Ascending aorta (tissue), 2 donors: ENCODE results near the gene ETFB. TPM values are rescaled to one million over a fixed set of nuclear protein-coding genes. Genes with fewer than 3 reads are reported as not detected.

ENCODE experiments used
- DNase-seq, 2 donors: peaks; one replicate each; pipeline ENCODE4 v3.0.0-alpha.2; 2019; ENCODE audit warnings: low spot score in 2 of 2
- H3K27ac ChIP-seq, 2 donors: fragments of 200-600 bp; sonication (generic); one replicate each; pipeline ENCODE4 v1.5.1; 2016 to 2017; ENCODE audit warnings: mild to moderate bottlenecking in 1 of 2
- H3K27me3 ChIP-seq: fragments of 200-600 bp; sonication (generic); one replicate; pipeline ENCODE4 v1.5.1; 2017
- H3K36me3 ChIP-seq, 2 donors: fragments of 200-600 bp; sonication (generic); one replicate each; pipeline ENCODE4 v1.5.1; 2016
- H3K4me1 ChIP-seq, 2 donors: fragments of 200-600 bp; sonication (generic); one replicate each; pipeline ENCODE4 v1.5.1; 2016 to 2017; ENCODE audit warnings: mild to moderate bottlenecking in 1 of 2
- H3K4me3 ChIP-seq, 2 donors: fragments of 200-600 bp; sonication (generic); one replicate each; pipeline ENCODE4 v1.5.1; 2016 to 2017; ENCODE audit warnings: mild to moderate bottlenecking in 1 of 2
- H3K9me3 ChIP-seq, 2 donors: fragments of 200-600 bp; sonication (generic); one replicate each; pipeline ENCODE4 v1.5.1; 2016
- CTCF ChIP-seq, 3 experiments: fragments of 200-600 bp in 2 of 3; fragments of 450-650 bp in 1 of 3; sonication (generic) in 2 of 3; IDR thresholded peaks; one replicate each; pipeline ENCODE4 v1.5.1; 2016 to 2019; ENCODE audit warnings: antibody characterized with exemption in 3 of 3, mild to moderate bottlenecking in 1 of 3, moderate library complexity in 1 of 3
- intact Hi-C: fragments of 100-400 bp; cut with DNase I; formaldehyde crosslinking; loops from one replicate; pipeline ENCODE4 v1.15.1; 2023
- total RNA-seq: library from RNA; depleted of rRNA; stranded (reverse); fragments of >200 nt; gene quantifications from one replicate; pipeline ENCODE4 v1.1.0, GENCODE V29; 2016

Gene ETFB
- total RNA-seq, 1 donor from 2014 or later = 42.5 TPM

DNA sequence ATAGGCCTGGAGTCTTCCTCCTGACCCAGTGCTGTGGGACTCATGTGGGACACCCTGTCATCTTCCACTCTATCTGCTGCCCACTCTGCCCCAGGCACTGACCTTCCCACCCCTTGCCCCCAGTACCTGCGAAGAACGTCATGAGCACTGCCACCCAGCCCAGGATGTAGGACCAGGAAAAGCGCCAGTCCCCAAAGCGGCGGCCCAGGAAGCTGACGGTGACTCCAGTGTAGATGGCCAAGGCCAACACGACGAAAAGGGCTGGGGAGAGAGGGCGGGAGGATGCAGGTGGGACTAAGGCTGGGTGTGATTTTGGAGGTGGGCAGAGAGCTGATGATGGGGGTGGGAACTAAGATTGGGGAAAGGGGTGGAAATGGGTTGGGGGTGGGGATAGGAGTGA lies 14.2 kb upstream of the ETFB start:
- Histone ChIP-seq H3K9me3 (no peaks in the 10 kb centered on the region), H3K4me1 (no peaks in the 10 kb centered on the region), H3K27me3 (no peaks in the 10 kb centered on the region), H3K36me3 (no peaks in the 10 kb centered on the region), H3K27ac (no peak overlapping the region), H3K4me3 (no peak overlapping the region)
- TF ChIP-seq CTCF (IDR thresholded peaks at IDR 0.05) = no peak
- no peak for DNase-seq
- intact Hi-C loops = no loop called here

DNA sequence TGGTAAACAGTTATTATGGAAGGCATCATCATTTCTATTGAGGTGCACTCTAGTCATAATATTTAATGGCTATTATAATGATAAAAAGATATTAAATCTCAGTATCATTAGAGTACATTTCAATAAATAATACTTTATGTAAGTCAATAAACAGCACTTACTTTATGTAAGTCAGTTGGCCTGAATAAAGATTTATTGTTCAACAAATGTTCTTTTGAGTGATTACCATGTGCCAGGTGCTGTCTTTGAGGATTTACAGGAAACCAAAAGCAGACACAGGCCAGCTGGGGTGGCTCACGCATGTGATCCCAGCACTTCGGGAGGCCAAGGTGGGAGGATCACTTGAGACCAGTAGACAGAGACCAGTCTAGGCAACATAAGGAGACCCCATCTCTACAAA lies 11.2 kb upstream of the ETFB start:
- Histone ChIP-seq H3K4me1 (no peaks in the 10 kb centered on the region), H3K4me3 (no peak overlapping the region), H3K9me3 (no peaks in the 10 kb centered on the region), H3K36me3 (no peaks in the 10 kb centered on the region), H3K27ac (no peak overlapping the region), H3K27me3 (no peaks in the 10 kb centered on the region)
- intact Hi-C loops = no loop called here
- TF ChIP-seq CTCF (IDR thresholded peaks at IDR 0.05) = no peak
- no peak for DNase-seq

DNA sequence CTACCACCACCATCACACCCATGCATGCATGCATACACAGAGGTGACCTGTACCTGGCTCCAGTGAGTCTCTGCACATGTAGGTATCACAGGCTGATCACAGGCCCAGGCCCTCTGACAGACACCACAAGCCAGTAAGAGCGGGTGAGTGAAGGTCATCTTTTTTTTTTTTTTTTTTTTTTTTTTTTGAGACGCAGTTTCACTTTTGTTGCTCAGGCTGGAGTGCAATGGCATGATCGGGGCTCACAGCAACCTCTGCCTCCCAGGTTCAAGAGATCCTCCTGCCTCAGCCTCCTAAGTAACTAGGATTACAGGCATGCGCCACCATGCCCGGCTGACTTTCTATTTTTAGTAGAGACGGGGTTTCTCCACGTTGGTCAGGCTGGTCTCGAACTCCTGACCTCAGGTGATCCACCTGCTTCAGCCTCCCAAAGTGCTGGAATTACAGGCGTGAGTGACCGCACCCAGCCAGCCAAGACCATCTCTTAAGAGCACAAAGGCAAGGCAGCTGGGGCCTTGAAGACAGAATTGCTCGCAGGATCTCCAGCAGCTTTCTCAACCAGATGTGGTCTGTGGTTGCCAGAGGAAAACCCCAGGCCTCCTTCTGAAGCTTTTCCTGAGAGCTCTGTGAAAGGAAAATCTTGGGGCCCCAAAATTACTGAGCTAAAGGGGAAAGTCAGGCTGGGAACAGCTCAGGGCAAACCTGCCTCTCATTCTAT lies 9.5 kb upstream of the ETFB start:
- no peak for DNase-seq
- H3K27me3 ChIP-seq = no peaks in the 10 kb centered on the region
- H3K4me3 ChIP-seq = no peak overlapping the region
- intact Hi-C loops = no loop called here
- TF ChIP-seq CTCF (IDR thresholded peaks at IDR 0.05) = no peak
- H3K27ac ChIP-seq = no peak overlapping the region
- H3K4me1 ChIP-seq = no peaks in the 10 kb centered on the region
- H3K9me3 ChIP-seq = no peaks in the 10 kb centered on the region
- no peaks in the 10 kb centered on the region for H3K36me3 ChIP-seq

GRCh38 chr19:51372649-51373504 lies 6.7 kb upstream of the ETFB start, which contains the start of gene NKG7:
Gene NKG7, minus strand, starts transcription at chr19:51372654. Its CDS starts 119 bp downstream, at chr19:51372535.
- TF ChIP-seq CTCF (IDR thresholded peaks at IDR 0.05) = no peak
- Histone ChIP-seq H3K27me3 (no peaks in the 10 kb centered on the region), H3K4me3 (no peak within 1 kb of the TSS), H3K36me3 (no peaks in the 10 kb centered on the region), H3K27ac (peak within 1 kb of the TSS in 1 of 2 donors; percentile 46), H3K9me3 (no peaks in the 10 kb centered on the region), H3K4me1 (peaks cover 0 to 4% of the 10 kb centered on the region in 2 donors)
- no peak for DNase-seq
- intact Hi-C loops = no loop called here

GRCh38 chr19:51372021-51372648 lies 5.9 kb upstream of the ETFB start:
- Histone ChIP-seq H3K9me3 (no peaks in the 10 kb centered on the region), H3K4me3 (no peak overlapping the region), H3K4me1 (peaks cover 0 to 4% of the 10 kb centered on the region in 2 donors), H3K36me3 (no peaks in the 10 kb centered on the region), H3K27me3 (no peaks in the 10 kb centered on the region), H3K27ac (peak overlapping the region in 1 of 2 donors; percentile 46)
- intact Hi-C loops = no loop called here
- DNase-seq = no peak
- TF ChIP-seq CTCF (IDR thresholded peaks at IDR 0.05) = no peak
